ENCODE data around the gene INAFM1.

DNA sequence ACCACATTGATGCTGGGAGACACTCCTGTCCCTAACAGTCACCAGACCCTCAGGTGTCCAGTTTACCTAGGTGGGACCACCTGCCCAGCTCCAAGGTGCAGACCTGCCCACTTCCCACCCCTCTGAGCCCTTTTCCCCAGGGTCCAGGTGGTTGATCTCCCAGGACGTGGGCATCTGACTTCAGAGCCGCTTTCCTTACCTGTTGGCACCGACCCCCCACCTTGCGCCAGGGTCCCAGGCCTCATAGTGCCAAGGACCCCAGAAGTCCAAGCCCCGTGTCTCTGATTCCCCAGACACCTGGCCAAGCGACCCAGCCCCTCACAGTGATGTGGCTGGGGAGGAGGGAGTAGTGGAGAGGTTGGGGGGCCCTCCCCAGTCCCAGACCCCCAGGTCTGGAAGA is 34.1 kb upstream of the INAFM1 start:
- TF ChIP-seq, protein P1, sequence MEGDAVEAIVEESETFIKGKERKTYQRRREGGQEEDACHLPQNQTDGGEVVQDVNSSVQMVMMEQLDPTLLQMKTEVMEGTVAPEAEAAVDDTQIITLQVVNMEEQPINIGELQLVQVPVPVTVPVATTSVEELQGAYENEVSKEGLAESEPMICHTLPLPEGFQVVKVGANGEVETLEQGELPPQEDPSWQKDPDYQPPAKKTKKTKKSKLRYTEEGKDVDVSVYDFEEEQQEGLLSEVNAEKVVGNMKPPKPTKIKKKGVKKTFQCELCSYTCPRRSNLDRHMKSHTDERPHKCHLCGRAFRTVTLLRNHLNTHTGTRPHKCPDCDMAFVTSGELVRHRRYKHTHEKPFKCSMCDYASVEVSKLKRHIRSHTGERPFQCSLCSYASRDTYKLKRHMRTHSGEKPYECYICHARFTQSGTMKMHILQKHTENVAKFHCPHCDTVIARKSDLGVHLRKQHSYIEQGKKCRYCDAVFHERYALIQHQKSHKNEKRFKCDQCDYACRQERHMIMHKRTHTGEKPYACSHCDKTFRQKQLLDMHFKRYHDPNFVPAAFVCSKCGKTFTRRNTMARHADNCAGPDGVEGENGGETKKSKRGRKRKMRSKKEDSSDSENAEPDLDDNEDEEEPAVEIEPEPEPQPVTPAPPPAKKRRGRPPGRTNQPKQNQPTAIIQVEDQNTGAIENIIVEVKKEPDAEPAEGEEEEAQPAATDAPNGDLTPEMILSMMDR (IDR thresholded peaks at IDR 0.05), result no peak
- TF ChIP-seq POLR2A (IDR thresholded peaks at IDR 0.05), result no peak

All from testis (tissue), 2 donors.